DMS53 treated with DMSO at 0.1 percent for 48 hours (cell line): ENCODE results near the gene SPRR5.

Experiments used
- DNase-seq: peaks from one replicate; lab custom pipeline; 2025; ENCODE audit not compliant: unreplicated experiment; lab: John Stamatoyannopoulos, UW

The SPRR5 gene

DNA sequence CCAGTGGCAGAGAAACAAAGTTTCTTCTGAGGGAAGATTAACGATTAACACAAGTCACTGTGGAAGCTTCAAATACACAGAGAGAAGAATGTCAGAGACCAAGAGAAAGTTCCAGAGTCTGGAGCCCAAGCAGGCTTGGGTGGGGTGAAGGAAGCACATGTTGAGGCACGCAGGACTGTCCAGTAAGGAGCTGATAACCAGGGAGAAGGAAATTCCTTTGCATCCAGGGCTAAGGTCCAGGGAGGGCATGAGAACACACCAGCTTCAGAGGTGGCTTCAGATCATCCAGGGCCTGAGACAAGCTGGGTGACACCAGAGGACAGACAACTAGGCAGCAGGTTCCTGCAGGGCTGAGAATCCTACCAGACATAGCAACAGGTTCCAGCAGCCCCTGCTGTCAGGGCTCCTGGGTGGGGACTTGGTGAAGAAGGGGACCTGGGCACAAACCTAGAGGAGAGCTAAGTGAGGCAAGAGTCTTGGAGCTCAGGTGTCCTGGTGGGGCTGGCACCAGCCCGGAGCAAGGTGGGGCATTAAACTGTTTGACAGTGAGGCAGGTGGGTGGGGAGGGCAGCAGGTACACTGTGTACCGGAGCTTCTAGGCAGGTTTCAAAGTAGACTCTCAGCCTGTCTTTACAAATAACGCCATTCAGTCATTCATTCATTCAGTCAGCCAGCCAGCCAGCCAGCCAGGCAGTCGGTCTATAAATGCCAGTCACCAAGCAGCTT, 34.3 kb downstream of the SPRR5 start:
- no peak for DNase-seq

DNA sequence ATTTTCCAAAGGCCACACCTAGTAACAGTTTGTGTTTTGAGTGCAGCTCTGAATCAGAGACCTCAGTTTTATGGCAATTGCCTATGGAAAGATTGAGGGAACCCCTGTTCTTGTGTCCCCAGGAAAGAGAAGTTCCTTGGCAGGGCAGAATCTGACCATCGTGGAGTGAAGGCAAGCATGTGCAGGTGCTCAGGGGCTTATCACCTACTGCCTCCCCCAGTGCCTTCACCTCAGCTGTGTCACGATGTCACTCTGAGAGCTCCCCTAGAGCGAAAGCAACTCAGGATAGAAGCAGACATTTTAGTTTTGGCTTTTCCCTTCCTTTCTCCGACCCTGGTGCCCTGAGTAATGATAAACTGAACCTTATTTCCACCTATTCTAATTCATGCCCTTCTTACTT, 35.1 kb downstream of the SPRR5 start:
- DNase-seq = no peak

DNA sequence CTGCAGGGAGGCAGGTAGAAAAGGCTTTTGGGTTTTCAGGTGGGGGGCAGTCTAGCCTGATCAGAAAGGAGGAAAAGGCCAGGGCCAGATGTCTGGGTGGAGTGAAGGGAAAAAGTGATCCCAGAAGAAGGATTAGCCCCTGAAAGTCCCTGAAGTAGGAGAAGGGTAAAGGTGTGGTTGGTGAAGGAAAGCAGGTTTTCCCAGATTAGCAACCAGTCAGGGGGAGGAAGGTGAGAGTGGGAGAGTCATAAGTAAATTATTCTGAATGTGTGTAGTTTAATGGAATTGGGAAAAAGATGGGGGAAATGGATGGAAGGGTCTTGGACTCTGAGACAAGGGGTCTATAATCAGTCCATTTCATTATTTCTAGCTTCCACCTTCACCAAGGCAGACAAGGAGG, 36.2 kb downstream of the SPRR5 start:
- DNase-seq = no peak

DNA sequence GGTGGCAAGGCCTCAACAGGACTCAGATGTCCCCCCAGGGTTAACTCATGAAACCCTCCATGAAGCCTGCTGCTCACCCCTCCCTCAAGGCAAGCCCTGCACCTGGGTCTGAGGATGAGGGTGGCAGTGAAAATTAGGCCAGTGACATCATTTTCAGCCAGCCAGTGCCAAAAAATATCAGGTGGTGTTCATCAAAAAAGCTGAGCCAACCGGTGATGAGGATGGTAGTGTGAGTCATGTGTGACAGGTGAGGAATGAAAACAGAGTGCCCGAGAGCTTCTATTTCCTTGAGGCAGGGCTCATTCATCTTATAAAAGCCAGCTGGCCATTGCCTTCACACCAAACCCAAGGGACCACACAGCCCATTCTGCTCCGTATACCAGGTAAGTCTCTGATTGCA, 36.7 kb downstream of the SPRR5 start, which contains the start of gene SPRR1A:
Gene SPRR1A, plus strand, starts transcription at position 339 of the 400 bp plus-strand sequence. CDS start 1,150 bp downstream, outside the sequence.
- no peak for DNase-seq

DNA sequence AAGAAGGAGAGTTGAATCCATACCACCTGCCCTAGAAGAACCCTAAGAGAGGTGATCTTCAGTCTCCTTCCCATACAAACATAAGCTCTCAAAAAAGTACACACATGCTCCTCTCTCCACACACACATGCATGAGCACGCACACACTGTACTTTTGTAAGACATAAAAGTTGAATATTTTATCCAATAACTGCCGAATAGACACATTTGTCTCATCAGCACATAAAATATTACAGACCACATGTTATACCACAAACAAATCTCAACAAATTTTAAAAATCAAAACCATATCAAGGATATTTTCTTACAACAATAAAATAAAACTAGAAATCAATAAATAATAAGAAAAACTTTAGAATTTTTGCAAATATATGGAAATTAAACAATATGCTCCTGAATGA, 39.6 kb downstream of the SPRR5 start:
- DNase-seq = no peak

DNA sequence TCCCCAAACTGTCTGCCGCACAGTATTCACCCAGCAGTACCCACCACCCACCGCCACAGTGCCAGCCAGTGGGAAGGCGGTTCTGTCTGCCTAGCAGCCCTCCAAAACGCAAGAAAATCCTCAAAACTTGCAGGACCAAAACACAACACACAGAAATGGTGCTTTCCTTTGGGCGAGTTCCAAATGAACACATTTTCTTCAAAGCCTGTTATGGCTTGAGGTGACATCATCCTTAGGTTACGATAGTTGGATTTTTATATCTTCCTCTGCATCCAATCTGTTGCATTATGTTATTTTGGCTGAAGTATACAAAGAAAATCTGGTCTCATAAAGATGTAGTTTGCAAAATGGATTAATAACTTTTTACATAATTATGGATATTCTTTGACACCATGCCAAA, 46.2 kb downstream of the SPRR5 start:
- DNase-seq = no peak

DNA sequence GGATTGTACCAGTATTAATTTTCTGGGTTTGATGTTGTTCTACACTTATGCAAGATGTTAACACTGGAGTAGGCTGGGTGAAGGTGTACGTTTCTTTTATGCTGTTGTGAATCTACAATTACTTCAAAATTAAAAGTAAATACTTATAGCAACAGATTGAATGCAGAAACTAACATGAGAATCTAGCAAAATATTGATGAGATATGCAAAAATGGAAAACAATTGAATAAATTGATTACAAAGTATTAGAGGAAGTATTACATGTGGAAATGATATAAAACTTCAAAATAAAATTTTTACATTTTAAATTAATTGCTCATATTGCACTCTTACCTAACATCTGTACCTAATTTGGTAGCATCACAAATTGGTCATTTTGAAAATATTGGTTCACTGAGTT, 48.8 kb downstream of the SPRR5 start:
- no peak for DNase-seq

DNA sequence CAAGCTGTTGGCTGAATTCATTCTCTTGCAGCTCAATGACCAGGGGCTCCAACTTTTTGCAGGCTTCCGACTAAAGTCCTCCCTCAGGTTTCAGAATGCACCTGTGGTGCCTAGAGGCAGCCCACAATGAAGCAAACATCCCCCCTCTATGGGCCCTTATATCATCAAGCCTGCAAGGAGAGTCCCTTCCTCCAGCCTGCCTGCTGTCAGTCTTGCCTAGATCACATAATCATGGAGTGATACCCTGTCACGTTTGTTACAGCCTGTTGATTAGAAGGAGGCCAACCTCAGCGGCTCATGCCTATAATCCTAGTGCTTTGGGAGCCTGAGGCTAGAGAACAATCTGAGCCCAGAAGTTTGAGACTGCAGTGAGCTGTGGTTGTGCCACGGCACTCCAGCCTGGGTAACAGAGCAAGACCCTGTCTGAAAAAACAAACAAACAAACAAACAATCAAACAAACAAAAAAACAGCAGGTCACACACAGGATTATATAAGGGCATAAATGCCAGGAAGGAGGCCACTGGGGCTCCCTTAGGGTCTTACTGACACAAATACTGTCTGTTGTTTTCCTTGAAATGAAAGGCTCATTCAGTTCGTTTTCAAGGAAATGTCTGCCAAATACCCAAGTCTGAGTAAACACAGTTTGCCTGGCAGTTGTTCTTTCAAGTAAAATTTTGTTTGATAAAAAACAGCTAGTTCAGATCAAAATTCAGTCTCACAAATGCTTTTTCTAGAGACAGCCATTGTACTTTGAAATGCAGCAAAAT, 49.8 kb downstream of the SPRR5 start:
- DNase-seq = no peak

DNA sequence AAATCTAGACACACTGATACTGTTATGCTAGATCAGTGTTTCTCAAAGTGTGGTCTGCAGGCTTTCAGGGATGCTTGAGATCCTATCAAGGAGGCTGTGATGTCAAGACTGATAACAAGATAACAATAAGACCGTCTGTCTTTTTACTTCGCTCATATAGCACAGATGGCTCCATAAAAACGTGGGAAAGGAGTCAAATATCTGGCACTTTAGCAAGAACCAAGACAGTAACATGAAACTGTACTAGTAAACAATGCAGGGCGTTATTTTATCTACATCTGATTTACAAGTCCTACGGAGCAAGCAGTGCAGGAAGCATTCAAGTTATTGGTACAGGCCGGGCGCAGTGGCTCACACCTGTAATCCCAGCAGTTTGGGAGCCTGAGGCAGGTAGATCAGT, 50.9 kb downstream of the SPRR5 start:
- no peak for DNase-seq

DNA sequence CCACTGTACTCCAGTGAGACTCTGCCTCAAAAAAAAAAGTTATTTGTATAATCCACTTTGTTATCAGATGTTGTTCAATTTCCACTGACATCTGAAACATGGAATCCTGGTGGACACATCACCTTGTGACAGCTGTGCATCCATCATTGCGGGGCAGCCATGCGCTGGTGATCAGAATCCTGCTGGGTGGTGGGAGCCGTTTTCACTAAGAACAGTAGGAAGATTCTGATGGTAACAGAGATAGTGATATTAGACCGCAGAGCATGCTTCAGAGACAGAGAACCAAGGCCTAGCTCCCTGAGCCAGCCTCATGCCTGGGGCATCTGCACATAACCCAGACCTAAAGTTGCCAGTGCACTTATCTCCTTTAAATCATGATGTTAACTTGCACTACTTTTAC, 51.5 kb downstream of the SPRR5 start:
- no peak for DNase-seq
